Progenitor cell of endocrine pancreas (in vitro differentiated cells): ENCODE data around the gene UBE4B. TPM values are rescaled to one million over a fixed set of nuclear protein-coding genes. Genes with fewer than 3 reads are reported as not detected.

ENCODE experiments used
- DNase-seq: peaks from one replicate; pipeline ENCODE4 v3.0.0; 2021; ENCODE audit warnings: low spot score; ENCODE audit not compliant: unreplicated experiment
- H3K27ac Mint-ChIP-seq: 2 replicates; pipeline ENCODE4 v1.8.0; 2021; ENCODE audit warnings: mild to moderate bottlenecking, moderate library complexity, mixed read lengths
- H3K27me3 Mint-ChIP-seq: 2 replicates; pipeline ENCODE4 v1.8.0; 2021; ENCODE audit warnings: mixed read lengths
- H3K36me3 Mint-ChIP-seq: 2 replicates; pipeline ENCODE4 v1.8.0; 2022; ENCODE audit warnings: mixed read lengths; ENCODE audit not compliant: insufficient read depth
- H3K4me1 Mint-ChIP-seq: 2 replicates; pipeline ENCODE4 v1.8.0; 2021; ENCODE audit warnings: low read depth, mixed read lengths
- H3K4me3 Mint-ChIP-seq: 2 replicates; pipeline ENCODE4 v1.8.0; 2021; ENCODE audit warnings: low read depth, mild to moderate bottlenecking, moderate library complexity, mixed read lengths
- H3K9me3 Mint-ChIP-seq: 2 replicates; pipeline ENCODE4 v1.8.0; 2021; ENCODE audit warnings: low read depth, mixed read lengths
- total RNA-seq: library from RNA; stranded (reverse); gene quantifications from 2 replicates; pipeline ENCODE4 v1.2.1, GENCODE V29; 2021
- TF ChIP-seq, protein P1 (sequence below): fragments of 200-600 bp; sonication (generic); IDR thresholded peaks from one replicate; pipeline ENCODE4 v1.5.0; 2021; ENCODE audit warnings: antibody characterized with exemption, mild to moderate bottlenecking; ENCODE audit not compliant: unreplicated experiment

UBE4B gene
- total RNA-seq, 1 donor from 2014 or later, result 78.1 TPM

- H3K27me3 Mint-ChIP-seq, result no peaks in the 10 kb centered on the region
- TF ChIP-seq, protein P1, sequence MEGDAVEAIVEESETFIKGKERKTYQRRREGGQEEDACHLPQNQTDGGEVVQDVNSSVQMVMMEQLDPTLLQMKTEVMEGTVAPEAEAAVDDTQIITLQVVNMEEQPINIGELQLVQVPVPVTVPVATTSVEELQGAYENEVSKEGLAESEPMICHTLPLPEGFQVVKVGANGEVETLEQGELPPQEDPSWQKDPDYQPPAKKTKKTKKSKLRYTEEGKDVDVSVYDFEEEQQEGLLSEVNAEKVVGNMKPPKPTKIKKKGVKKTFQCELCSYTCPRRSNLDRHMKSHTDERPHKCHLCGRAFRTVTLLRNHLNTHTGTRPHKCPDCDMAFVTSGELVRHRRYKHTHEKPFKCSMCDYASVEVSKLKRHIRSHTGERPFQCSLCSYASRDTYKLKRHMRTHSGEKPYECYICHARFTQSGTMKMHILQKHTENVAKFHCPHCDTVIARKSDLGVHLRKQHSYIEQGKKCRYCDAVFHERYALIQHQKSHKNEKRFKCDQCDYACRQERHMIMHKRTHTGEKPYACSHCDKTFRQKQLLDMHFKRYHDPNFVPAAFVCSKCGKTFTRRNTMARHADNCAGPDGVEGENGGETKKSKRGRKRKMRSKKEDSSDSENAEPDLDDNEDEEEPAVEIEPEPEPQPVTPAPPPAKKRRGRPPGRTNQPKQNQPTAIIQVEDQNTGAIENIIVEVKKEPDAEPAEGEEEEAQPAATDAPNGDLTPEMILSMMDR, result no peak
- peaks cover 2% of the 10 kb centered on the region for H3K36me3 Mint-ChIP-seq
- no peaks in the 10 kb centered on the region for H3K9me3 Mint-ChIP-seq
- H3K4me3 Mint-ChIP-seq, result peak overlapping the region; percentile 94
- H3K27ac Mint-ChIP-seq, result peak overlapping the region; percentile 98
- peaks cover 25% of the 10 kb centered on the region for H3K4me1 Mint-ChIP-seq
- DNase-seq, result no peak
These were observed 176.8 kb downstream of the UBE4B start for GRCh38 chr1:10209590-10209904.

DNA sequence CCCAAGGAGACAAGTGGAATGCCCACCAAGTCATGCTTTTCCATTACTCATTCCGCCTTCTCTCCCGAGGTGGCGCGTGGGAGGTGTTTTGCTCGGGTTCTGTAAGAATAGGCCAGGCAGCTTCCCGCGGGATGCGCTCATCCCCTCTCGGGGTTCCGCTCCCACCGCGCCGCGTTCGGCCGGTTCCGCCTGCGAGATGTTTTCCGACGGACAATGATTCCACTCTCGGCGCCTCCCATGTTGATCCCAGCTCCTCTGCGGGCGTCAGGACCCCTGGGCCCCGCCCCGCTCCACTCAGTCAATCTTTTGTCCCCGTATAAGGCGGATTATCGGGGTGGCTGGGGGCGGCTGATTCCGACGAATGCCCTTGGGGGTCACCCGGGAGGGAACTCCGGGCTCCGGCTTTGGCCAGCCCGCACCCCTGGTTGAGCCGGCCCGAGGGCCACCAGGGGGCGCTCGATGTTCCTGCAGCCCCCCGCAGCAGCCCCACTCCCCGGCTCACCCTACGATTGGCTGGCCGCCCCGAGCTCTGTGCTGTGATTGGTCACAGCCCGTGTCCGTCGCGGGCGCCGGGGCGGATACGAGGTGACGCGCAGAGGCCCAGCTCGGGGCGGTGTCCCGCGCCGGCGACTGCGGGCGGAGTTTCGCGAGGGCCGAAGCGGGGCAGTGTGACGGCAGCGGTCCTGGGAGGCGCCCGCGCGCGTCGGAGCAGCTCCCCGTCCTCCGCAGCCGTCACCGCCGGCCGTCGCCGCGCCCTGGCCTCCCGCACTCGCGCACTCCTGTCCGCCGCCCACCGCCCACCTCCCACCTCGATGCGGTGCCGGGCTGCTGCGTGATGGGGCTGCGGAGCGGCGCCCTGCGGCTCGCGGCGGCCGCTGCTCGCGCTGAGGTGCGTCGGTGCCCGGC, 177.4 kb downstream of the UBE4B start, which contains the start of gene KIF1B:
TSS of gene KIF1B (plus strand) at position 666 of the 906 bp plus-strand sequence. CDS start 21,759 bp downstream, outside the sequence.
- Mint-ChIP-seq H3K27me3 (no peaks in the 10 kb centered on the region), H3K36me3 (peaks cover 2% of the 10 kb centered on the region), H3K4me3 (peak within 1 kb of the TSS; percentile 94), H3K27ac (peak within 1 kb of the TSS; percentile 98), H3K9me3 (no peaks in the 10 kb centered on the region), H3K4me1 (peaks cover 25% of the 10 kb centered on the region)
- DNase-seq, result peak; percentile 100
- TF ChIP-seq, protein P1, result peak; percentile 98

DNA sequence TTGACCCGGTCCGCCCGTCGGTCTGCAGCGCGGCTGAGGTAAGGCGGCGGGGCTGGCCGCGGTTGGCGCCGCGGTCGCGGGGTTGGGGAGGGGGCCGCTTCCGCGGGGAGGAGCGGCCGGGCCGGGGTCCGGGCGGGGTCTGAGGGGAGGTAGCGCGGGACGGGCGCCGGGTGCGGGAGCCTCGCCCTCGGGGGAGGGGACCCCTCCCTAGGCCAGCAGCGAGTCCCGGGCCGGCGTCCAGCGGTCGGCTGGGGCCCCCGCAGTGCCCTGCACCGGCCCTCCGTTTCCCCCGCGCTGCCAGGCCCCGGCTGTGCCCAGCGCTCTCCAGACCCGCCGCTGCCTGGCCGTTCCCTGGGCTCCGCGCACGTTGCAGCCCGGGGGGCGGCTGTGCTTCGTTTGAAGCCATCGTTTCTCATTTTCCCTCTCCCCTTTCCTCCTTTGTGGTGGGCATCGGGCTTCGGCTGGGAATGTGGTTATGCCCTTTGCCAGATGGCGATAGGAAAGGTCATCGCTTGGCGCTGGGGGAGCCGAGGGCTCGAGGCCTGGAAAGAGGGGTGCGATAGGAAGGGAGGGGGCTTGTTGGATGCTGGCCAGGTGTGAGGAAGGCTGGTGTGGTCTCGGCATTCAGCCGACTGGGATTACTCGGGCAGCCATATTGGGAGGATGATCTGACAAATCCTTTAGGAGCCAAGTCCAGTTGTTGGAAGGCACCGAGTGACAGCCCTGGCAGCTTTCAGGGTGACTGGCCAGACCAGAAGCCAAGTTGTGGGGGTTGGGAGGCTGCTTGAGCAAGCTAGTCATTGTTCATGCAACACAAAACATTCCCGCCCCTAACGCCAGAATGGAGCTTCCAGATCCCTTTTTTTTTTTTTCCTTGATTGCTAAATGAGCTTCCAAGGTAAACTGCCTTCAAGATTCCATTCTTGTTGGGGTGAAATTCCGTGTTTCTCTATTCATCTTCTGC, 178.4 kb downstream of the UBE4B start:
- Mint-ChIP-seq H3K9me3 (no peaks in the 10 kb centered on the region), H3K27ac (peak overlapping the region; percentile 96), H3K36me3 (peaks cover 2% of the 10 kb centered on the region), H3K4me1 (peaks cover 25% of the 10 kb centered on the region), H3K4me3 (peak overlapping the region; percentile 93), H3K27me3 (no peaks in the 10 kb centered on the region)
- DNase-seq, result peak; percentile 39
- TF ChIP-seq, protein P1, result no peak

GRCh38 chr1:10211805-10212410, 179.2 kb downstream of the UBE4B start:
- no peaks in the 10 kb centered on the region for H3K27me3 Mint-ChIP-seq
- no peak for DNase-seq
- H3K27ac Mint-ChIP-seq, result peak overlapping the region; percentile 96
- peaks cover 3% of the 10 kb centered on the region for H3K36me3 Mint-ChIP-seq
- H3K4me3 Mint-ChIP-seq, result peak overlapping the region; percentile 93
- H3K4me1 Mint-ChIP-seq, result peaks cover 28% of the 10 kb centered on the region
- TF ChIP-seq, protein P1, result no peak
- H3K9me3 Mint-ChIP-seq, result no peaks in the 10 kb centered on the region

DNA sequence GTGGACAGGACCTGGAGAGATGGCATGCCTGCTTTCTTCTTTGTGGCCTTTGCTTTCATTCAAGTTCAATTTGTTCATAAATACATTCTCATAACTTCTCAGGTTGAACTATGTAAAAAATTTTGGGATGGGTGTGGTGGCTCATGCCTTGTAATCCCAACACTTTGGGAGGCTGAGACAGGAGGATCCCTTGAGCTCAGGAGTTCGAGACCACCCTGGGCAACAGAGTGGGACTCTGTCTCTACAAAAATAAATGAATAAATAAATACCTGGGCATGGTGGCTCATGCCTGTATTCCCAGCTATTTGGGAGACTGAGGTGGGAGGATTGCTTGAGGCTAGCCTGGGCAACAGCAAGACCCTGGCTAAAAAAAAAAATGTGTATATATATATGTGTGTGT, 179.7 kb downstream of the UBE4B start:
- TF ChIP-seq, protein P1, result no peak
- peak overlapping the region; percentile 93 for H3K4me3 Mint-ChIP-seq
- DNase-seq, result no peak
- H3K4me1 Mint-ChIP-seq, result peaks cover 29% of the 10 kb centered on the region
- no peaks in the 10 kb centered on the region for H3K9me3 Mint-ChIP-seq
- no peaks in the 10 kb centered on the region for H3K27me3 Mint-ChIP-seq
- peaks cover 3% of the 10 kb centered on the region for H3K36me3 Mint-ChIP-seq
- H3K27ac Mint-ChIP-seq, result peak overlapping the region; percentile 96
